GM12878 (cell line): ENCODE data around the gene MED6. TPM values are rescaled to one million over a fixed set of nuclear protein-coding genes. Genes with fewer than 3 reads are reported as not detected.

Experiments used
- ATF3 ChIP-seq: IDR thresholded peaks from 2 replicates; pipeline ENCODE4 v1.6.1; 2011; ENCODE audit warnings: low read depth, mild to moderate bottlenecking, low read length, moderate library complexity, borderline replicate concordance; ENCODE audit errors: extremely low read depth
- CBX3 ChIP-seq: fragments of 200-600 bp; sonication (generic); IDR thresholded peaks from 2 replicates; pipeline ENCODE4 v1.6.1; 2016; ENCODE audit warnings: low read depth, borderline replicate concordance
- CREB1 ChIP-seq: IDR thresholded peaks from 2 replicates; pipeline ENCODE4 v1.6.1; 2012; ENCODE audit warnings: low read depth, mild to moderate bottlenecking, inconsistent platforms
- HDAC2 ChIP-seq: fragments of 200-600 bp; sonication (generic); IDR thresholded peaks from 2 replicates; pipeline ENCODE4 v1.6.1; 2017
- IRF4 ChIP-seq: IDR thresholded peaks from 2 replicates; pipeline ENCODE4 v1.6.1; 2011; ENCODE audit warnings: low read depth, low read length
- KDM1A ChIP-seq: fragments of 200-600 bp; sonication (generic); IDR thresholded peaks from 2 replicates; pipeline ENCODE4 v1.6.1; 2016; ENCODE audit warnings: borderline replicate concordance
- KLF5 ChIP-seq: fragments of 450-650 bp; IDR thresholded peaks from 2 replicates; pipeline ENCODE4 v1.6.1; 2014; ENCODE audit warnings: mild to moderate bottlenecking; ENCODE audit not compliant: partially characterized antibody
- MTA3 ChIP-seq: IDR thresholded peaks from 2 replicates; pipeline ENCODE4 v1.6.1; 2012; ENCODE audit warnings: low read length, inconsistent platforms, borderline replicate concordance
- NR2C1 ChIP-seq: fragments of 450-650 bp; IDR thresholded peaks from 2 replicates; pipeline ENCODE4 v1.6.1; 2017; ENCODE audit warnings: antibody characterized with exemption, mild to moderate bottlenecking, moderate library complexity
- PAX8 ChIP-seq: fragments of 450-650 bp; IDR thresholded peaks from 2 replicates; pipeline ENCODE4 v1.6.1; 2017; ENCODE audit warnings: mild to moderate bottlenecking, moderate library complexity
- RAD21 ChIP-seq: IDR thresholded peaks from 2 replicates; pipeline ENCODE4 v1.6.1; 2011; ENCODE audit warnings: mild to moderate bottlenecking, low read depth, low read length, moderate library complexity; ENCODE audit not compliant: insufficient read depth
- RBBP5 ChIP-seq: fragments of 200-600 bp; sonication (generic); conservative IDR thresholded peaks from 2 replicates; pipeline ENCODE4 v1.6.1; 2016
- RELA ChIP-seq: fragments of 450-650 bp; IDR thresholded peaks from 2 replicates; pipeline ENCODE4 v1.8.0; 2014; ENCODE audit warnings: borderline replicate concordance; ENCODE audit not compliant: partially characterized antibody
- SIX5 ChIP-seq: IDR thresholded peaks from 2 replicates; pipeline ENCODE4 v1.6.1; 2011; ENCODE audit warnings: mild to moderate bottlenecking, low read depth, low read length, moderate library complexity; ENCODE audit not compliant: severe bottlenecking
- SMAD1 ChIP-seq: fragments of 450-650 bp; IDR thresholded peaks from 2 replicates; pipeline ENCODE4 v1.6.1; 2018; ENCODE audit warnings: mild to moderate bottlenecking, low read depth; ENCODE audit not compliant: partially characterized antibody
- SMARCA5 ChIP-seq: fragments of 450-650 bp; IDR thresholded peaks from 2 replicates; pipeline ENCODE4 v1.6.1; 2017; ENCODE audit warnings: mild to moderate bottlenecking
- SP1 ChIP-seq: IDR thresholded peaks from one replicate; pipeline ENCODE4 v1.6.1; 2011; ENCODE audit warnings: low read depth, low read length
- SREBF2 ChIP-seq: IDR thresholded peaks from 2 replicates; pipeline ENCODE4 v1.6.1; 2012; ENCODE audit warnings: mild to moderate bottlenecking, low read length
- TBL1XR1 ChIP-seq: IDR thresholded peaks from 2 replicates; pipeline ENCODE4 v1.6.1; 2012; ENCODE audit warnings: low read depth, low read length, improper control_type of control experiment
- YY1 ChIP-seq: IDR thresholded peaks from 2 replicates; pipeline ENCODE4 v1.6.1; 2011; ENCODE audit warnings: low read depth, mild to moderate bottlenecking, low read length
- ZNF207 ChIP-seq: fragments of 450-650 bp; IDR thresholded peaks from 2 replicates; pipeline ENCODE4 v1.6.1; 2014; ENCODE audit warnings: antibody characterized with exemption, mild to moderate bottlenecking, borderline replicate concordance
- ZSCAN29 ChIP-seq: fragments of 450-650 bp; IDR thresholded peaks from 2 replicates; pipeline ENCODE4 v1.6.1; 2017; ENCODE audit warnings: mild to moderate bottlenecking, moderate library complexity
- polyA plus RNA-seq, 11 experiments: library from polyadenylated mRNA; depleted of rRNA in 4 of 11; unstranded in 6 of 11; stranded (reverse) in 5 of 11; fragments of >200 nt; fragmentation: Nextera tagmentation in 4 of 11; fragmentation: Illumina TruSeq in 1 of 11; extraction: Ambion mirVana in 4 of 11; extraction: Trizol in 1 of 11; gene quantifications; 1 replicate in 1 of 11; 2 replicates in 10 of 11; pipeline versions ENCODE4 v1.2.1 to v1.2.3, GENCODE V29; 2011 to 2016; ENCODE audit warnings: inconsistent platforms in 2 of 11, missing spikeins in 2 of 11, low read depth in 1 of 11
- total RNA-seq, 4 experiments: library from RNA; depleted of rRNA in 3 of 4; stranded (reverse); fragments of >200 nt in 3 of 4; fragmentation: Illumina TruSeq in 1 of 4; extraction: Trizol in 1 of 4; gene quantifications; 2 replicates each; pipeline versions ENCODE4 v1.2.1 to v1.2.3, GENCODE V29; 2013 to 2021
- TF ChIP-seq, protein P1 (sequence below): fragments of 450-650 bp; formaldehyde crosslinking; IDR thresholded peaks from 2 replicates; pipeline ENCODE4 v1.4.0; 2022; ENCODE audit warnings: mild to moderate bottlenecking, moderate library complexity
- TF ChIP-seq, protein P2 (sequence below): fragments of 450-650 bp; IDR thresholded peaks from 2 replicates; pipeline ENCODE4 v1.6.1; 2017; ENCODE audit warnings: antibody characterized with exemption, mild to moderate bottlenecking, moderate library complexity

MED6 gene
- total and polyA plus RNA-seq, 10 of the 15 experiments (the other 5 are each of a cell fraction or from before 2014, with no cell fraction given), result 29.2 to 74.9 (median 46.2) TPM

DNA sequence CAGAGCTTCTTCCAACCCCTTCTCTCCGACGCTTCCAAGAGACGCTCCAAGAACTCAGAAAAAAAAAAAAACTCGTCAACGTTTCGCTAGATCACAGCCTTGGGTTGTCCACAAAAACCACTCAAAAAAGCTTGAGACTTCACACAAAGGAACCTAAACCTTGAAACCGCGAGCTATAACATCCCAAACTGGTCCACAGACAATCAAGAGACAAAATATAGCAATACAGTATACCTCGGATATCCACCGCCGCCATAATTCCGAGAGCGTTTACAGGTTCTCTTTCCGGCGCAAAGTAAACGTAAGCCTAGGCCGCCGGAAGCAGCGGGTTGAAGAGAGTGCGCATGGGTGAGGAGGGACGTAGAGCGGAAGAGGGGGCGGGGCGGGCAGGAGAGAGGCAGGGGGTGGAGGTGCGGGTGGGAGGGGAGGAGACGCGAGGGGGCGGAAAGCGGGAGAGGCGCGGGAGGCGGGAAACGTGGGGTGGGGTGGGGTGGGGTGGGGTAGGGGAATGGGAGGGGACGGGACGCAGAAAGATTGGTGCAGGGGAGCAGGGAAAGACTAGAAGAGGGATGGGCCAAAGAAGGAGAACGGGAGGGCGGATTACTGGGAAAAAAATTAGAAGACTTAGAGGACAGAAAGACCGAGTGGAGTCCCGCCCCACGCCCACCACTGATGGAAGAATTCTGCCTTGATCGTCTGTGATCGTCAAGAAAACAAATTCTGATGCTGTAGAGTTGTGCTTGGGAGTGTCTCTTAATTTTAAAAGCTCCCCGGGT, at the start of gene MED6 (continued):
- TF ChIP-seq, protein P1, sequence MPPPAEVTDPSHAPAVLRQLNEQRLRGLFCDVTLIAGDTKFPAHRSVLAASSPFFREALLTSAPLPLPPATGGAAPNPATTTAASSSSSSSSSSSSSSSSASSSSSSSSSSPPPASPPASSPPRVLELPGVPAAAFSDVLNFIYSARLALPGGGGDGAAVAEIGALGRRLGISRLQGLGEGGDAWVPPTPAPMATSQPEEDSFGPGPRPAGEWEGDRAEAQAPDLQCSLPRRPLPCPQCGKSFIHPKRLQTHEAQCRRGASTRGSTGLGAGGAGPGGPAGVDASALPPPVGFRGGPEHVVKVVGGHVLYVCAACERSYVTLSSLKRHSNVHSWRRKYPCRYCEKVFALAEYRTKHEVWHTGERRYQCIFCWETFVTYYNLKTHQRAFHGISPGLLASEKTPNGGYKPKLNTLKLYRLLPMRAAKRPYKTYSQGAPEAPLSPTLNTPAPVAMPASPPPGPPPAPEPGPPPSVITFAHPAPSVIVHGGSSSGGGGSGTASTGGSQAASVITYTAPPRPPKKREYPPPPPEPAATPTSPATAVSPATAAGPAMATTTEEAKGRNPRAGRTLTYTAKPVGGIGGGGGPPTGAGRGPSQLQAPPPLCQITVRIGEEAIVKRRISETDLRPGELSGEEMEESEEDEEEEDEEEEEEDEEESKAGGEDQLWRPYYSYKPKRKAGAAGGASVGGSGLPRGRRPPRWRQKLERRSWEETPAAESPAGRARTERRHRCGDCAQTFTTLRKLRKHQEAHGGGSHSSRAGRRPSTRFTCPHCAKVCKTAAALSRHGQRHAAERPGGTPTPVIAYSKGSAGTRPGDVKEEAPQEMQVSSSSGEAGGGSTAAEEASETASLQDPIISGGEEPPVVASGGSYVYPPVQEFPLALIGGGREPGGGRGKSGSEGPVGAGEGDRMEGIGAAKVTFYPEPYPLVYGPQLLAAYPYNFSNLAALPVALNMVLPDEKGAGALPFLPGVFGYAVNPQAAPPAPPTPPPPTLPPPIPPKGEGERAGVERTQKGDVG (CRISPR knock-in tag), result no peak
- peak; percentile 60 for TF ChIP-seq NR2C1
- no peak for TF ChIP-seq RELA
- TF ChIP-seq KLF5, result no peak
- no peak for TF ChIP-seq MTA3
- TF ChIP-seq, protein P2, sequence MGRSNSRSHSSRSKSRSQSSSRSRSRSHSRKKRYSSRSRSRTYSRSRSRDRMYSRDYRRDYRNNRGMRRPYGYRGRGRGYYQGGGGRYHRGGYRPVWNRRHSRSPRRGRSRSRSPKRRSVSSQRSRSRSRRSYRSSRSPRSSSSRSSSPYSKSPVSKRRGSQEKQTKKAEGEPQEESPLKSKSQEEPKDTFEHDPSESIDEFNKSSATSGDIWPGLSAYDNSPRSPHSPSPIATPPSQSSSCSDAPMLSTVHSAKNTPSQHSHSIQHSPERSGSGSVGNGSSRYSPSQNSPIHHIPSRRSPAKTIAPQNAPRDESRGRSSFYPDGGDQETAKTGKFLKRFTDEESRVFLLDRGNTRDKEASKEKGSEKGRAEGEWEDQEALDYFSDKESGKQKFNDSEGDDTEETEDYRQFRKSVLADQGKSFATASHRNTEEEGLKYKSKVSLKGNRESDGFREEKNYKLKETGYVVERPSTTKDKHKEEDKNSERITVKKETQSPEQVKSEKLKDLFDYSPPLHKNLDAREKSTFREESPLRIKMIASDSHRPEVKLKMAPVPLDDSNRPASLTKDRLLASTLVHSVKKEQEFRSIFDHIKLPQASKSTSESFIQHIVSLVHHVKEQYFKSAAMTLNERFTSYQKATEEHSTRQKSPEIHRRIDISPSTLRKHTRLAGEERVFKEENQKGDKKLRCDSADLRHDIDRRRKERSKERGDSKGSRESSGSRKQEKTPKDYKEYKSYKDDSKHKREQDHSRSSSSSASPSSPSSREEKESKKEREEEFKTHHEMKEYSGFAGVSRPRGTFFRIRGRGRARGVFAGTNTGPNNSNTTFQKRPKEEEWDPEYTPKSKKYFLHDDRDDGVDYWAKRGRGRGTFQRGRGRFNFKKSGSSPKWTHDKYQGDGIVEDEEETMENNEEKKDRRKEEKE, result no peak
- peak; percentile 99 for TF ChIP-seq HDAC2
- no peak for TF ChIP-seq KDM1A
- peak; percentile 80 for TF ChIP-seq SMAD1
- TF ChIP-seq ZSCAN29, result no peak
- no peak for TF ChIP-seq CBX3
- TF ChIP-seq SIX5, result peak; percentile 65
- TF ChIP-seq YY1, result peak; percentile 98
- TF ChIP-seq RBBP5, result no peak
- TF ChIP-seq RAD21, result no peak
- no peak for TF ChIP-seq TBL1XR1
- TF ChIP-seq ZNF207, result no peak
- peak; percentile 99 for TF ChIP-seq CREB1
- TF ChIP-seq SMARCA5, result no peak
- no peak for TF ChIP-seq PAX8
- no peak for TF ChIP-seq SREBF2
- TF ChIP-seq IRF4, result no peak
- TF ChIP-seq ATF3, result peak; percentile 91
- no peak for TF ChIP-seq SP1
